Breast epithelium (tissue), 4 donors: ENCODE results near the gene TBPL2. TPM values are rescaled to one million over a fixed set of nuclear protein-coding genes. Genes with fewer than 3 reads are reported as not detected.

ENCODE experiments used
- DNase-seq, 2 donors: peaks; one replicate each; pipeline ENCODE4 v3.0.0-alpha.2; 2019; ENCODE audit warnings: low spot score in 2 of 2
- H3K27ac ChIP-seq, 2 donors: fragments of 200-600 bp; sonication (generic) in 1 of 2; one replicate each; pipeline ENCODE4 v1.5.1; 2016 to 2019; ENCODE audit warnings: mild to moderate bottlenecking in 1 of 2
- H3K27me3 ChIP-seq, 2 donors: fragments of 200-600 bp; sonication (generic) in 1 of 2; one replicate each; pipeline versions ENCODE4 v1.5.1 to v1.6.0; 2017 to 2019; ENCODE audit warnings: control low read depth in 1 of 2, mild to moderate bottlenecking in 1 of 2
- H3K36me3 ChIP-seq: fragments of 200-600 bp; one replicate; pipeline ENCODE4 v1.5.1; 2019
- H3K4me1 ChIP-seq, 2 donors: fragments of 200-600 bp; sonication (generic); one replicate each; pipeline ENCODE4 v1.5.1; 2016 to 2019; ENCODE audit warnings: control low read depth in 1 of 2
- H3K4me3 ChIP-seq, 3 donors: fragments of 200-600 bp; sonication (generic); 1 replicate in 2 of 3; 2 replicates in 1 of 3; pipeline ENCODE4 v1.5.1; 2016 to 2019; ENCODE audit warnings: mild to moderate bottlenecking in 3 of 3, moderate library complexity in 2 of 3
- H3K9me3 ChIP-seq, 2 donors: fragments of 200-600 bp; sonication (generic) in 1 of 2; one replicate each; pipeline ENCODE4 v1.5.1; 2016 to 2019; ENCODE audit warnings: control low read depth in 1 of 2
- POLR2A ChIP-seq: fragments of 450-650 bp; IDR thresholded peaks from one replicate; pipeline ENCODE4 v1.6.1; 2016; ENCODE audit warnings: antibody characterized with exemption, mild to moderate bottlenecking, moderate library complexity
- POLR2AphosphoS5 ChIP-seq, 3 donors: sonication (generic); formaldehyde crosslinking; IDR thresholded peaks; one replicate each; pipeline ENCODE4 v1.6.1; 2017; ENCODE audit warnings: antibody characterized with exemption in 3 of 3
- intact Hi-C: fragments of 100-400 bp; cut with DNase I; formaldehyde crosslinking; loops from one replicate; pipeline ENCODE4 v1.15.1; 2023; ENCODE audit warnings: low total_unique reads
- total RNA-seq, 3 donors: library from RNA; depleted of rRNA; stranded (reverse); fragments of >200 nt; gene quantifications; one replicate each; pipeline ENCODE4 v1.1.0, GENCODE V29; 2016
- TF ChIP-seq, protein P1 (sequence below), 3 donors: fragments of 450-650 bp; IDR thresholded peaks; one replicate each; pipeline ENCODE4 v1.5.1; 2016 to 2017; ENCODE audit warnings: antibody characterized with exemption in 3 of 3, mild to moderate bottlenecking in 3 of 3, moderate library complexity in 3 of 3

TBPL2 gene
- total RNA-seq, 3 donors from 2014 or later: not detected

DNA sequence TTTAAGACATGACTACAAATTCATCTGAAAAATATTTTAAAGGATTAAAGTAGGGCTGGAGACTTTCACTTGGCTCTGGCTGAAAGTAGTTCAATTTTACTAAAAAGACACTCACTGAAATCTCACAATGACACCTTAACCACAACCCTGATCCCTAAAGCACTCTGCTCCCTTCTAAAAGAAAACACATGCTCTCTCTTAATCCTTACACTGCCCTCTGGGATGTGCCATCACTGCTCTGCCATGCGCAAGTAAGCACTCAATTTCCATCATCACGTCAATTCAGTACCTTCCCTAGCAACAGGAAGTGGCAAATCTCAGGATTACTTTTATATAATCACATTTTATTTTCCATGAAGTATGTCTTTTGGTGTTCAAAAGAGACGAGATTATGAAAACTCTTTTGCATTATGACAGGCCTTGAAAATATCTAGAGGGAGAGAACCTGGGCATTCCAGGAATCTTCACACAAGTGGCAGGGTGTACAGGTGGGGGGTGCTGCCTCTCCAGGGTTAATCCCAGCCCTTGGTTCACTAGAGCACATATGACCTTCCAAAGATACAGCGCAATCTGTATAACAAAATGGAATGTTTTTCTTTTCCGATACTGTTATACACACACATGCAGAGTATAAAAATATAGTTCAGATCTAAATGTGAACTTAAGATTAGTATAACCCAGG, 36.1 kb downstream of the TBPL2 start:
- intact Hi-C loops: no loop called here
- peaks cover 0 to 4% of the 10 kb centered on the region in 2 donors for H3K4me1 ChIP-seq
- no peak overlapping the region for H3K4me3 ChIP-seq
- H3K27me3 ChIP-seq: no peaks in the 10 kb centered on the region
- DNase-seq: no peak
- no peak overlapping the region for H3K27ac ChIP-seq
- TF ChIP-seq, protein P1, sequence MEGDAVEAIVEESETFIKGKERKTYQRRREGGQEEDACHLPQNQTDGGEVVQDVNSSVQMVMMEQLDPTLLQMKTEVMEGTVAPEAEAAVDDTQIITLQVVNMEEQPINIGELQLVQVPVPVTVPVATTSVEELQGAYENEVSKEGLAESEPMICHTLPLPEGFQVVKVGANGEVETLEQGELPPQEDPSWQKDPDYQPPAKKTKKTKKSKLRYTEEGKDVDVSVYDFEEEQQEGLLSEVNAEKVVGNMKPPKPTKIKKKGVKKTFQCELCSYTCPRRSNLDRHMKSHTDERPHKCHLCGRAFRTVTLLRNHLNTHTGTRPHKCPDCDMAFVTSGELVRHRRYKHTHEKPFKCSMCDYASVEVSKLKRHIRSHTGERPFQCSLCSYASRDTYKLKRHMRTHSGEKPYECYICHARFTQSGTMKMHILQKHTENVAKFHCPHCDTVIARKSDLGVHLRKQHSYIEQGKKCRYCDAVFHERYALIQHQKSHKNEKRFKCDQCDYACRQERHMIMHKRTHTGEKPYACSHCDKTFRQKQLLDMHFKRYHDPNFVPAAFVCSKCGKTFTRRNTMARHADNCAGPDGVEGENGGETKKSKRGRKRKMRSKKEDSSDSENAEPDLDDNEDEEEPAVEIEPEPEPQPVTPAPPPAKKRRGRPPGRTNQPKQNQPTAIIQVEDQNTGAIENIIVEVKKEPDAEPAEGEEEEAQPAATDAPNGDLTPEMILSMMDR (IDR thresholded peaks at IDR 0.05): no peak
- TF ChIP-seq POLR2AphosphoS5 (IDR thresholded peaks at IDR 0.05) (no peak), POLR2A (no peak)
- H3K9me3 ChIP-seq: no peaks in the 10 kb centered on the region
- H3K36me3 ChIP-seq: no peaks in the 10 kb centered on the region

GRCh38 chr14:55401751-55402150, 38.7 kb downstream of the TBPL2 start:
- Histone ChIP-seq H3K36me3 (no peaks in the 10 kb centered on the region), H3K27ac (no peak overlapping the region), H3K27me3 (no peaks in the 10 kb centered on the region), H3K4me1 (no peaks in the 10 kb centered on the region), H3K4me3 (no peak overlapping the region), H3K9me3 (no peaks in the 10 kb centered on the region)
- TF ChIP-seq POLR2A (no peak), POLR2AphosphoS5 (IDR thresholded peaks at IDR 0.05) (no peak)
- TF ChIP-seq, protein P1 (IDR thresholded peaks at IDR 0.05): no peak
- DNase-seq: no peak
- intact Hi-C loops: no loop called here

DNA sequence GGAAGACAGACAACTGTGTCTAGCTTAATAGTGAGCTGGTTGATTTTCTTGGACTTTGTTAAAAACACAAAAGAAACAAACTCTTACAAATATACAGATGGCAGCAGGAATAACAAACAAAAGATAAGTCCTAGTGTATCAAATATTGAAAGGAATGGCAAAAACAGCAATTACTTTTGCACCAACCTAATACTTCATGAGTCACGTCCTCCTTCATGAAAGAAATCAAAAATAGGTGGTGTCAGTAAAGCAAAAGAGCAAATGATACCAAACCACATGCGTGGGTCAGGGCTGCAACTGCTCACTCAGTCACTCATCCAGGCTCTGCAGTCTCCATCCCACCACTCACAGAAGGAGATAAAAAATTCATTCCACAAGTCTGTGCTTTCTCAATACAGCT, 40.6 kb downstream of the TBPL2 start:
- Histone ChIP-seq H3K4me3 (no peak overlapping the region), H3K36me3 (no peaks in the 10 kb centered on the region), H3K9me3 (no peaks in the 10 kb centered on the region), H3K27me3 (no peaks in the 10 kb centered on the region), H3K27ac (peak overlapping the region in 1 of 2 donors; percentile 64), H3K4me1 (no peaks in the 10 kb centered on the region)
- intact Hi-C loops: no loop called here
- TF ChIP-seq POLR2AphosphoS5 (IDR thresholded peaks at IDR 0.05) (no peak), POLR2A (no peak)
- TF ChIP-seq, protein P1 (IDR thresholded peaks at IDR 0.05): no peak
- no peak for DNase-seq

DNA sequence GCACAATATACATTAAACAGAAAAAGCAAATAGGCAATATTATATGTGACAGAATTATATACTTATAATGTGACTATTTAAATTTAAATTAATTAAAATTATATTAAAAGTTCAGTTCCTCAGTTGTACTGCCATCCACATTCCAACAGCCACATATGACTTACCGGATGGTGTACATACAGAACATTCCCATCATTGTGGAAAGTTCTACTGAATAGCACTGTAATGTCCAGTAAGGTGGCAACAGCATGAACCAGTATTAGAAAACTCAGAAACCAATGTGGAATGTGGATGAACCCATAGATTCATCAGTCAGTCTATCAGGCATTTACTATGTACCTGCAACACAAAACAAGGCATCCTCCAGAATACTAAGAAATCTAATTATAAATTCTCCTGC, 41.2 kb downstream of the TBPL2 start:
- no peak overlapping the region for H3K4me3 ChIP-seq
- intact Hi-C loops: no loop called here
- H3K36me3 ChIP-seq: no peaks in the 10 kb centered on the region
- peak overlapping the region; percentile 51 to 64 for H3K27ac ChIP-seq
- H3K4me1 ChIP-seq: no peaks in the 10 kb centered on the region
- DNase-seq: no peak
- no peaks in the 10 kb centered on the region for H3K27me3 ChIP-seq
- H3K9me3 ChIP-seq: no peaks in the 10 kb centered on the region
- TF ChIP-seq POLR2AphosphoS5 (IDR thresholded peaks at IDR 0.05) (no peak), POLR2A (no peak)
- TF ChIP-seq, protein P1 (IDR thresholded peaks at IDR 0.05): no peak

- intact Hi-C loops: no loop called here
- DNase-seq: no peak
- Histone ChIP-seq H3K36me3 (no peaks in the 10 kb centered on the region), H3K27ac (peak overlapping the region; percentile 51 to 64), H3K9me3 (no peaks in the 10 kb centered on the region), H3K4me3 (no peak overlapping the region), H3K4me1 (no peaks in the 10 kb centered on the region), H3K27me3 (no peaks in the 10 kb centered on the region)
- TF ChIP-seq POLR2AphosphoS5 (IDR thresholded peaks at IDR 0.05) (no peak), POLR2A (no peak)
- TF ChIP-seq, protein P1 (IDR thresholded peaks at IDR 0.05): no peak
Observed at GRCh38 chr14:55398679-55399078, 41.7 kb downstream of the TBPL2 start.
